Left lung (tissue), 10 donors: ENCODE measurements around the gene FAM149B1. TPM values are rescaled to one million over a fixed set of nuclear protein-coding genes. Genes with fewer than 3 reads are reported as not detected.

ENCODE experiments used
- ATAC-seq: fragments of 200-7000 bp; cut with Tn5 transposase; one replicate; pipeline ENCODE4 v1.9.1; 2020; ENCODE audit warnings: moderate library complexity
- DNase-seq, 4 donors: peaks; one replicate each; pipeline ENCODE4 v3.0.0-alpha.2; 2013 to 2020
- H3K27ac ChIP-seq, 2 donors: fragments of 200-600 bp; sonication (generic) in 1 of 2; one replicate each; pipeline versions ENCODE4 v1.5.0 to v1.8.0; 2020 to 2021
- H3K27me3 ChIP-seq, 2 donors: fragments of 200-600 bp; sonication (generic) in 1 of 2; one replicate each; pipeline versions ENCODE4 v1.5.0 to v1.8.0; 2020 to 2021
- H3K36me3 ChIP-seq, 2 donors: fragments of 200-600 bp; sonication (generic) in 1 of 2; one replicate each; pipeline versions ENCODE4 v1.5.0 to v1.8.0; 2020 to 2021
- H3K4me1 ChIP-seq, 2 donors: fragments of 200-600 bp; one replicate each; pipeline ENCODE4 v1.8.0; 2021
- H3K4me3 ChIP-seq, 2 donors: fragments of 200-600 bp; sonication (generic) in 1 of 2; one replicate each; pipeline versions ENCODE4 v1.5.0 to v1.8.0; 2020 to 2021; ENCODE audit warnings: mild to moderate bottlenecking in 1 of 2
- H3K9me3 ChIP-seq, 2 donors: fragments of 200-600 bp; sonication (generic) in 1 of 2; one replicate each; pipeline versions ENCODE4 v1.5.0 to v1.8.0; 2020 to 2021
- CTCF ChIP-seq, 2 donors: fragments of 200-600 bp; sonication (generic) in 1 of 2; IDR thresholded peaks; one replicate each; pipeline versions ENCODE4 v1.5.0 to v1.8.0; 2021; ENCODE audit warnings: antibody characterized with exemption in 2 of 2
- intact Hi-C, 2 donors: fragments of 100-400 bp; cut with DNase I; formaldehyde crosslinking; loops; one replicate each; pipeline versions ENCODE4 v1.11.2 to v1.14.2; 2022
- polyA plus RNA-seq, 6 donors: library from polyadenylated mRNA; unstranded; fragments of 120-200 nt; gene quantifications; one replicate each; pipeline ENCODE4 v1.2.1, GENCODE V29; 2013; ENCODE audit not compliant: insufficient read length in 6 of 6
- total RNA-seq, 2 donors: library from RNA; stranded (reverse); fragmentation: NEBNext Ultra II Directional; extraction: Animal tissue kit (Norgen Biotek cat#: 25700); gene quantifications; one replicate each; pipeline ENCODE4 v1.2.1, GENCODE V29; 2021
- donor health status: DM: no; HTN: yes; CAD: no.
- donor health status: DM: no; HTN: no; CAD: no.

FAM149B1 gene
- total and polyA plus RNA-seq, 8 donors = 20.4 to 58.8 (median 49.8) TPM

GRCh38 chr10:73215749-73216148 is 47.8 kb downstream of the FAM149B1 start:
- no peak for ATAC-seq
- Histone ChIP-seq H3K36me3 (peaks cover 0 to 29% of the 10 kb centered on the region in 2 donors), H3K4me1 (no peaks in the 10 kb centered on the region), H3K27me3 (no peaks in the 10 kb centered on the region), H3K27ac (no peak overlapping the region), H3K4me3 (no peak overlapping the region), H3K9me3 (no peaks in the 10 kb centered on the region)
- intact Hi-C loops = no loop called here
- DNase-seq = no peak
- no peak for TF ChIP-seq CTCF (IDR thresholded peaks at IDR 0.05)

GRCh38 chr10:73217628-73218027 is 49.7 kb downstream of the FAM149B1 start:
- no peak overlapping the region for H3K27ac ChIP-seq
- DNase-seq (no peak), ATAC-seq (no peak)
- H3K4me3 ChIP-seq = no peak overlapping the region
- H3K36me3 ChIP-seq = peaks cover 0 to 26% of the 10 kb centered on the region in 2 donors
- H3K9me3 ChIP-seq = no peaks in the 10 kb centered on the region
- intact Hi-C loops = no loop called here
- no peak for TF ChIP-seq CTCF (IDR thresholded peaks at IDR 0.05)
- no peaks in the 10 kb centered on the region for H3K4me1 ChIP-seq
- no peaks in the 10 kb centered on the region for H3K27me3 ChIP-seq

- H3K36me3 ChIP-seq = peaks cover 0 to 30% of the 10 kb centered on the region in 2 donors
- no peak overlapping the region for H3K4me3 ChIP-seq
- H3K27ac ChIP-seq = no peak overlapping the region
- no peak for TF ChIP-seq CTCF (IDR thresholded peaks at IDR 0.05)
- ATAC-seq (no peak), DNase-seq (no peak)
- H3K27me3 ChIP-seq = no peaks in the 10 kb centered on the region
- intact Hi-C loops = no loop called here
- H3K4me1 ChIP-seq = no peaks in the 10 kb centered on the region
- H3K9me3 ChIP-seq = no peaks in the 10 kb centered on the region
Measured at GRCh38 chr10:73218431-73219191, 50.7 kb downstream of the FAM149B1 start.

GRCh38 chr10:73219384-73219783 is 51.5 kb downstream of the FAM149B1 start:
- Histone ChIP-seq H3K27ac (no peak overlapping the region), H3K27me3 (no peaks in the 10 kb centered on the region), H3K4me1 (no peaks in the 10 kb centered on the region), H3K9me3 (no peaks in the 10 kb centered on the region), H3K4me3 (no peak overlapping the region), H3K36me3 (peaks cover 0 to 30% of the 10 kb centered on the region in 2 donors)
- no peak for TF ChIP-seq CTCF (IDR thresholded peaks at IDR 0.05)
- no peak for DNase-seq
- intact Hi-C loops = no loop called here
- ATAC-seq = no peak

GRCh38 chr10:73220989-73221388 is 53.1 kb downstream of the FAM149B1 start:
- H3K4me1 ChIP-seq = no peaks in the 10 kb centered on the region
- peaks cover 0 to 30% of the 10 kb centered on the region in 2 donors for H3K36me3 ChIP-seq
- intact Hi-C loops = no loop called here
- no peaks in the 10 kb centered on the region for H3K9me3 ChIP-seq
- no peaks in the 10 kb centered on the region for H3K27me3 ChIP-seq
- no peak for TF ChIP-seq CTCF (IDR thresholded peaks at IDR 0.05)
- H3K4me3 ChIP-seq = no peak overlapping the region
- ATAC-seq (no peak), DNase-seq (no peak)
- H3K27ac ChIP-seq = no peak overlapping the region
